Adrenal gland (tissue), 5 donors: ENCODE results near the gene CDH5.

Experiments
- POLR2A ChIP-seq, 2 donors: fragments of 450-650 bp; IDR thresholded peaks; one replicate each; pipeline ENCODE4 v1.6.1; 2017; ENCODE audit warnings: antibody characterized with exemption in 2 of 2, mild to moderate bottlenecking in 2 of 2, moderate library complexity in 1 of 2
- TF ChIP-seq, protein P1 (sequence below), 6 experiments: fragments of 450-650 bp in 4 of 6; fragments of 200-600 bp in 2 of 6; sonication (generic) in 1 of 6; IDR thresholded peaks; 1 replicate in 5 of 6; 2 replicates in 1 of 6; pipeline versions ENCODE4 v1.5.1 to v1.8.0; 2016 to 2021; ENCODE audit warnings: antibody characterized with exemption in 6 of 6, mild to moderate bottlenecking in 2 of 6, moderate library complexity in 1 of 6
- donor health status: DM: no; HTN: no; CAD: no.

DNA sequence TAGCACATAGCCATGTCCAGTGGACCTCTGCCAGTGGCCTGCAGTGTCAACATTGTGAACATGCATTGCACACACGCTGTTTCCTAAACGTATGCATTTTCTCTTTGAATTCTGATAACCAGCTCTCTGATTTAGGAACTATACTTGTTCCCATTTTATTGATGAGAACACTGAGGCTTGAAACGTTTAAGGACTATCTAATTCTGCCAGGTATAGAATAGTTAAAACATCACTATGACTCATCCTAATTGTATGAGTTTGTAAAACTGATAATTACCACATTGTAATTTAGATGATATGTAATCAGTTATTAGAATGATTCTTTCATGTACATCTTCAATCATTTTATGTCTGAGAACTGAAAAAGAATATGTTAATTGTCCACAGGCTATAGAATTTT lies 63.7 kb downstream of the CDH5 start:
- TF ChIP-seq, protein P1, sequence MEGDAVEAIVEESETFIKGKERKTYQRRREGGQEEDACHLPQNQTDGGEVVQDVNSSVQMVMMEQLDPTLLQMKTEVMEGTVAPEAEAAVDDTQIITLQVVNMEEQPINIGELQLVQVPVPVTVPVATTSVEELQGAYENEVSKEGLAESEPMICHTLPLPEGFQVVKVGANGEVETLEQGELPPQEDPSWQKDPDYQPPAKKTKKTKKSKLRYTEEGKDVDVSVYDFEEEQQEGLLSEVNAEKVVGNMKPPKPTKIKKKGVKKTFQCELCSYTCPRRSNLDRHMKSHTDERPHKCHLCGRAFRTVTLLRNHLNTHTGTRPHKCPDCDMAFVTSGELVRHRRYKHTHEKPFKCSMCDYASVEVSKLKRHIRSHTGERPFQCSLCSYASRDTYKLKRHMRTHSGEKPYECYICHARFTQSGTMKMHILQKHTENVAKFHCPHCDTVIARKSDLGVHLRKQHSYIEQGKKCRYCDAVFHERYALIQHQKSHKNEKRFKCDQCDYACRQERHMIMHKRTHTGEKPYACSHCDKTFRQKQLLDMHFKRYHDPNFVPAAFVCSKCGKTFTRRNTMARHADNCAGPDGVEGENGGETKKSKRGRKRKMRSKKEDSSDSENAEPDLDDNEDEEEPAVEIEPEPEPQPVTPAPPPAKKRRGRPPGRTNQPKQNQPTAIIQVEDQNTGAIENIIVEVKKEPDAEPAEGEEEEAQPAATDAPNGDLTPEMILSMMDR (IDR thresholded peaks at IDR 0.05): no peak
- no peak for TF ChIP-seq POLR2A (IDR thresholded peaks at IDR 0.05)
